GM15510 (cell line): Measurements from ENCODE around the gene EOLA2.

Experiments used
- POLR2A ChIP-seq: IDR thresholded peaks from 3 replicates; pipeline ENCODE4 v1.6.1; 2011; ENCODE audit warnings: borderline replicate concordance; ENCODE audit not compliant: insufficient read length; ENCODE audit errors: extremely low read depth

Gene EOLA2

GRCh38 chrX:149916745-149917392 is 21.4 kb downstream of the EOLA2 start:
- TF ChIP-seq POLR2A: no peak

GRCh38 chrX:149910178-149910695 is 28.1 kb downstream of the EOLA2 start:
- no peak for TF ChIP-seq POLR2A

GRCh38 chrX:149909324-149910177 is 28.7 kb downstream of the EOLA2 start:
- no peak for TF ChIP-seq POLR2A

GRCh38 chrX:149908727-149909126 is 29.6 kb downstream of the EOLA2 start:
- no peak for TF ChIP-seq POLR2A

GRCh38 chrX:149908308-149908707 is 30.0 kb downstream of the EOLA2 start:
- no peak for TF ChIP-seq POLR2A

GRCh38 chrX:149903889-149904748 is 34.2 kb downstream of the EOLA2 start:
- TF ChIP-seq POLR2A: no peak

- no peak for TF ChIP-seq POLR2A
Measured at GRCh38 chrX:149898554-149898953, 39.7 kb downstream of the EOLA2 start.
